Measurements from ENCODE around the gene TPRX1.
A peak's percentile ranks its signal among the peaks of the same experiment; 100 is the strongest.
"Not testable (repeated sequence)": the region's sequence is repeated elsewhere in the genome, so short reads cannot be mapped to it uniquely, and the experiment has no call there.

TPRX1 gene, protein sequence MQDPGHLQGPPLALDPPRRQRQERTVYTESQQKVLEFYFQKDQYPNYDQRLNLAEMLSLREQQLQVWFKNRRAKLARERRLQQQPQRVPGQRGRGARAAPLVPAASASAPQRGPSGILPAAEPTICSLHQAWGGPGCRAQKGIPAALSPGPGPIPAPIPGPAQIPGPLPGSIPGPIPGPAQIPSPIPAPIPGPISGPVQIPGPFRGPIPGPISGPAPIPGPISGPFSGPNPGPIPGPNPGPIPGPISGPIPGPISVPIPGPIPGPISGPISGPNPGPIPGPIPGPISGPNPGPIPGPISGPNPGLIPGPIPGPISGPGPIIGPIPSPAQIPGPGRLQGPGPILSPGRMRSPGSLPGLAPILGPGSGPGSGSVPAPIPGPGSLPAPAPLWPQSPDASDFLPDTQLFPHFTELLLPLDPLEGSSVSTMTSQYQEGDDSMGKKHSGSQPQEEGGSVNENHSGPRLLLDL

DNA sequence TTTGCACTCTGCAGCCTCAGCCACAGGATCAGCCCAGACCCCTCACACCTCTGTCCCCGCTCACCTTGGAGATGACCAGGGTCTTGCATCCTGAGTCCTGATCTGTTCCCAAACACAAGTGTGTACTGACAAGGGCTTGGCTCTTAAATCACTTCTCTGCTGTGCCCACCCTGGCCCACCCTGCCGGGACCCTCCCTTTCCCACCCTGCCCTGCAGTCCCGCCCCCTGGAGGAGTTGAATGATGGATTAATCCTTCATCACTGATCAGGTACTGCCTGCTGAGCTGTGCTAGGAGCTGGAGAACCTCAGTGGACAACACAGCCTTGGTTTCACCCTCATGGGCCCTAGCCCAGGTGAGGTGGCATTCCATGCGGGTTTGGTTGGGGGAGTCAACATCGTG is at the start of gene TPRX1:
TSS of gene TPRX1 (minus strand) at position 101 of the 400 bp plus-strand sequence. CDS start at position 89, 12 bp downstream.
- DNase-seq, result not testable (repeated sequence)

DNA sequence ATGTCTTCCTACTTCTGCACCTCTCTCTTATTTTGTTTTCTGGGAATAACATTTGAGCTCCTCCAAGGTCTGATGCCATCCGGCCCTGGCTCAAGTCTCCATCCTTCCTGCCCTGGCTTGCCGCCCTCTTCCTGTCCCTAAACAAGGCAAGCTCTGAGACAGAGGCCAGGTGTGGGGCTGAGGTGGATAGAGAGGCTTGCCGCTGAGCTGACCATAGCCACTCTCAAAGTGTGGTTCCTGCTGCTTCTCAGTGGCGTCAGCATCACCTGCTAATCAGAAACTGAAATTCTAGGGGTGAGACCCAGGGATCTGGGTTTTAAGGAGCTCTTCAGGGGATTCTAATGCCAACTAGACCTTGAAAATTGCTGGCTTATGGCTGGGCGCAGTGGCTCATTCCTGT is 48.7 kb upstream of the TPRX1 start:
- no peak for DNase-seq

DNA sequence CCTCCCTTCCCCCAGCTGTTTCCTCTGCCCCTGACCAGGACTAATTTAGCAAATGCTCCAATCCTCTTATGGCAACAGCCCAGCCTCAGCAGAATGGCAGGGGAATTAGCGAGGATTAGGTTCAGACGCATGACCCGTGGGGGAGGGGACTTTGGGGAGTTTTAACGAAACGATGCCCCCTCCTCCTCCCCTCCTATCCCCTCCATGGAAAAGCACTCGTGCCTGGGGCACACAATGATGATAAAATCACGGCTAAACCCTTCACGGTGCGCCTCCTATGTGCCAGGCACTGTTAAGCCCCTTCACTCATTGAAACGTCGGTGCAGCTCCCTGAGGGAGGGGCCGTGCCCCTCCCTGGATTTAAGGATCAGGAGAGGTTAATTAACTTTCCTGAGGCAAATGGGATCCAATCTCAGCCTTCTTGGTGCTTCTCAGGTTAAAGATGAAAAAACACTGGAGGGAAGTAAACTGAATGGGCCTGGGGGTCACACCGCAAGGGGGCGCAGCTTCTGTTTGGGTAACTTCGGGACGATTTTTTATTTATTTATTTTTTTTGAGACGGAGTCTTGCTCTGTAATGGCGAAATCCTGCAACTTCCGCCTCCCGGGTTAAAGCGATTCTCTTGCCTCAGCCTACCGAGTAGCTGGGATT is 44.6 kb upstream of the TPRX1 start:
- DNase-seq, result no peak

GRCh38 chr19:47848425-47848822 is 44.1 kb upstream of the TPRX1 start:
- no peak for DNase-seq

- DNase-seq, result no peak
Measured at GRCh38 chr19:47842941-47843340, 38.6 kb upstream of the TPRX1 start.

DNA sequence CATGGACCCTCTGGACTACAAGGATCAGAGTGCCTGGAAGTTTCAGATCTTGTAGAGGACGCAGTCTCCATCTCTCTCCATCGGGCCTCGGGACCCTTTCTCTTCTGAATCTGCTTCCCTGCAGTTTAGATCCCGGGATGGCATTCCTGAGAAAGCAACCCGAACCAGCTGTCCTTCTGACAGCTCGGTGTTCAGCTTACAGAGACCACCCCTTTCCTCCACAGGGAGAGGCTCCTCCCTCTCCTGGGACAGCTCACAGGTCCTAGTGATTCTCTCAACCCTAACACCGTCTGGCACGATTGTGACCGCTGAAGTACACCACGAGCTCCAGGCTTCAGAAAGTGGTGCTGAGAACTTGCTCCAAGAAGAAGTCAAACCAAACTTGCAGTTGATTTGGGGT is 35.6 kb upstream of the TPRX1 start:
- DNase-seq, result no peak

- no peak for DNase-seq
Measured at GRCh38 chr19:47839411-47839810, 35.1 kb upstream of the TPRX1 start.

DNA sequence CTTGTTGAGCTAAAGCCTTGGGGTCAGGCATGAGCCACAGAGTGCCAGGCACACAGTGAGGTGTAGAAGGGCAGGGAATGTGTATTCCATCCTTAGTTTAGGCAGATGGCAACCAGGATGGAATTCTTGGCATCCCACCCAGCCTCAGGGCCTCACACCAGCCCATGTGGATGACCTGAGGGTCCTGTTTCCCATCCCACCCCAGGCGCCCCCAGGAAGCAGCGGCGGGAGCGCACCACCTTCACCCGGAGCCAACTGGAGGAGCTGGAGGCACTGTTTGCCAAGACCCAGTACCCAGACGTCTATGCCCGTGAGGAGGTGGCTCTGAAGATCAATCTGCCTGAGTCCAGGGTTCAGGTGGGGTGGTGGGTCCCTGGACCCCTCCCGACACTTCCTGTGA is 31.7 kb upstream of the TPRX1 start:
- no peak for DNase-seq

- DNase-seq, result no peak
Measured at GRCh38 chr19:47832723-47833122, 28.4 kb upstream of the TPRX1 start.

- DNase-seq, result no peak
Measured at GRCh38 chr19:47826800-47827199, 22.4 kb upstream of the TPRX1 start.

DNA sequence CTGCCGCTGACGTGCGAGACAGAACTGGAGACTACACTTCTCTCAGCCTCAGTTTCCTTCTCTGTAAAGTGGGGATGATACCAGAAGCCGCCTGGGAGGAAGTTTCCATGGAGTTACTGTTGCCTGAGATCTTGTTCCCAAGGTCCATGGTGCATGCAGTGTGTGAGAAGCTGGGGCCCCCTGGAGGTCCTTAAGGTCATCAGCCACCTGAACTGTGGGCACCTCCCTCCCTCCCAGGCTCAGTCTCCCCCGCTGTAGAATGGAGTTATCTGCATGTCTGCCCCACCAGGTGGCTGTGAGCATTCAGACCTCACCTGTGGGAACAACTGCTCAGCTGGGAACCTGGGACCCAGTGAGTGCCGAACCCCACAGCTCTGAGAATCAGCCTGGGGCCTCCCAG is 20.0 kb upstream of the TPRX1 start:
- no peak for DNase-seq

- no peak for DNase-seq
Measured at GRCh38 chr19:47821460-47822020, 17.2 kb upstream of the TPRX1 start, which contains the start of gene CRX. CRX (plus strand) TSS chr19:47821937; CDS start chr19:47834444, 12,507 bp downstream.

DNA sequence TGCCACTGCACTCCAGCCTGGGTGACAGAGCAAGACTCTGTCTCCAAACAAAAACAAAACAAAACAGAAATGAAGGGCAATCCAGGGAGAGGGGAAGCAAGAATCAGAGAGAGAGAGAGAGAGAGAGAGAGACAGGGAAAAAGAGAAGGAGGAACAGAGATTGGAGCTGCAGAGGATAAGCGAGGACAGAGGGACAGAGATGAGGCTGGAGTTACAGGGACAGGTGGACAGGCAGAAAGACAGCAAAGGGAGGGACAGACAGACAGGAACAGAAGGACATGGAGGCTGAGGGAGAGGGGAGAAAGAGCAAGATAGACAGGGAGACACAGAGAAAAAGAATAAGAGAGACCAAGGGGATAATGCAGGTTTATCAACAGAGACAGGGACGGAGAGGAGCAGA is 16.1 kb upstream of the TPRX1 start:
- DNase-seq, result no peak

DNA sequence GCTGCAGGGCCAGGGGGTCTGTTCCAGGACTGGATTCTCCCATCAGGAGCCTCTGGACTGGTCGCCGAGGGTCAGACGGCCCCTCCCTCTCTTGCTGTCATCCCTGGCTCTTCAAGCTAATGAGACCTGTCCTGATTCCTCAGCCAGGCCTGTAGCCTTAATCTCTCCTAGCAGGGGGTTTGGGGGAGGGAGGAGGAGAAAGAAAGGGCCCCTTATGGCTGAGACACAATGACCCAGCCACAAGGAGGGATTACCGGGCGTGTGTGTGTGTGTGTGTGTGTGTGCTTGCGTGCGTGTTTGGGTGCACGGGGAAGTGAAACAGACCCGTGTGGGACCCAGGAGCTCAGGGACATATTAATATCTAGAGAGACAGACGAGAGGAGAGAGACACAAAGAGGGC is 15.5 kb upstream of the TPRX1 start:
- no peak for DNase-seq

DNA sequence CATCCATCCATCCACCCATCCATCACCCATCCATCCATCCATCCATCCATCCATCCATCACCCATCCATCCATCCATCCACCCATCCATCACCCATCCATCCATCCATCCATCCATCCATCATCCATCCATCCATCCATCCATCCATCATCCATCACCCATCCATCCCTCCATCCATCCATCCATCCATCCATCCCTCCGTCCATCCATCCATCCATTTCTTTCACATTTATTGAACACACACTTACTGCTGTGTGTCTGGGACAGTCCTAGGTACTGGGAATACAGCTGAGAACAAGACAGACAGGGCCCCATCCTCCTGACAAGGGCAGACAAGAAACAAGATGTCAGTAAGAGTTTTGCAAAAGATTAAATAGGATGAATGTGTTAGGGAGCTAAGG is 13.9 kb upstream of the TPRX1 start:
- not testable (repeated sequence) for DNase-seq

DNA sequence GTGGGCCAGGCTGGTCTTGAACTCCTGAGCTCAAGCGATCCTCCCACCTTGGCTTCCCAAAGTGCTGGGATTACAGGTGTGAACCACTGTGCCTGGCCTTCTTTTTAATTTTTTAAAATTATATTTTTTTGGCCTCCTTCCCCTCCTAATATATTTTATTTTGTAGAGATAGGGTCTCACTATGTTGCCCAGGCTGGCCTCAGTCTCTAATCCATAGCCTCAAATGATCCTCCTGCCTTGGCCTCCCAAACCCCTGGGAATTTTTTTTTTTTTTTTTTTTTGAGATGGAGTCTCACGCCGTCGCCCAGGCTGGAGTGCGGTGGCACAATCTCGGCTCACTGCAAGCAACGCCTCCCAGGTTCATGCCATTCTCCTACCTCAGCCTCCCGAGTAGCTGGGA is 11.9 kb upstream of the TPRX1 start:
- DNase-seq, result not testable (repeated sequence)

- DNase-seq, result no peak
Measured at GRCh38 chr19:47813995-47814328, 9.6 kb upstream of the TPRX1 start.

- peak; percentile 47 for DNase-seq
Measured at GRCh38 chr19:47813304-47813994, 9.1 kb upstream of the TPRX1 start.

DNA sequence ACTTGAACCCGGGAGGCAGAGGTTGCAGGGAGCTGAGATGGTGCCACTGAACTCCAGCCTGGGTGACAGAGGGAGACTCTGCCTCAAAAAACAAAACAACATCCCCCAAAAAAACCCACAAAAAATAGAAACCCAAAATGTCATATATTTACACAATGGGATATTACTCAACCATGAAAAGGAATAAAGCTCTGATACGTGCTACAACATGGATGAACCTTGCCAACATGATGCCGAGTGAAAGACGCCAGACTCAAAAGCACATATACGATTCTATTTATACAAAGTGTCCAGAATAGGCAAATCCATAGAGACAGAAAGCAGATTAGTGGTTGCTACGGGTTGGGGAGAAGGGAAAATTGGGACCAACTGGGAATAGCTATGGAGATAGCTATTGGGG is 2.1 kb upstream of the TPRX1 start:
- DNase-seq, result no peak

- no peak for DNase-seq
Measured at GRCh38 chr19:47805313-47805712, 962 bp upstream of the TPRX1 start.

GRCh38 chr19:47803671-47804070 is 680 bp downstream of the TPRX1 start:
- not testable (repeated sequence) for DNase-seq

- not testable (repeated sequence) for DNase-seq
Measured at GRCh38 chr19:47803148-47803547, 1.2 kb downstream of the TPRX1 start.

GRCh38 chr19:47802521-47803043 is 1.8 kb downstream of the TPRX1 start:
- no peak for DNase-seq
